GM19193 (cell line): ENCODE measurements around the gene MAGEA4.

Source experiments
- POLR2A ChIP-seq: IDR thresholded peaks from 4 replicates; pipeline ENCODE4 v1.6.1; 2011; ENCODE audit not compliant: insufficient read depth, insufficient read length; ENCODE audit errors: extremely low read depth

Gene MAGEA4, protein sequence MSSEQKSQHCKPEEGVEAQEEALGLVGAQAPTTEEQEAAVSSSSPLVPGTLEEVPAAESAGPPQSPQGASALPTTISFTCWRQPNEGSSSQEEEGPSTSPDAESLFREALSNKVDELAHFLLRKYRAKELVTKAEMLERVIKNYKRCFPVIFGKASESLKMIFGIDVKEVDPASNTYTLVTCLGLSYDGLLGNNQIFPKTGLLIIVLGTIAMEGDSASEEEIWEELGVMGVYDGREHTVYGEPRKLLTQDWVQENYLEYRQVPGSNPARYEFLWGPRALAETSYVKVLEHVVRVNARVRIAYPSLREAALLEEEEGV

DNA sequence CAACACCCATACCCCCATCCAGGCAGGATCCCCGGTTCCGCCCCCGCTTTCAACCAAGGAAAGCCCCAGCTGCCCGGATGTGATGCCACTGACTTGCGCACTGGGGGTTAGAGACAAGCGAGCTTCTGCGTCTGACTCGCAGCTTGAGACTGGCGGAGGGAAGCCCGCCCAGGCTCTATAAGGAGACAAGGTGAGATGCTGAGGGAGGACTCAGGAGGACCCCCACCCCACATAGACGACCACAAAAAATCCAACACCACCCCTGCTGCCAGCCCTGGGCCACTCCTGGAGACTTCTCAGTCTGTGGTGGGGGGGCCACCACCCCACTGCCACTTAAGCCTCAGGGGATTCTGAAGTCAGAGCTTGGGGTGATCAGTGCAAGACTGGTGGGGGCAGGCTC lies at the start of gene MAGEA4:
MAGEA4 (plus strand) TSS at position 110 of the 400 bp plus-strand sequence. CDS start 10,776 bp downstream, outside the sequence.
- no peak for TF ChIP-seq POLR2A

DNA sequence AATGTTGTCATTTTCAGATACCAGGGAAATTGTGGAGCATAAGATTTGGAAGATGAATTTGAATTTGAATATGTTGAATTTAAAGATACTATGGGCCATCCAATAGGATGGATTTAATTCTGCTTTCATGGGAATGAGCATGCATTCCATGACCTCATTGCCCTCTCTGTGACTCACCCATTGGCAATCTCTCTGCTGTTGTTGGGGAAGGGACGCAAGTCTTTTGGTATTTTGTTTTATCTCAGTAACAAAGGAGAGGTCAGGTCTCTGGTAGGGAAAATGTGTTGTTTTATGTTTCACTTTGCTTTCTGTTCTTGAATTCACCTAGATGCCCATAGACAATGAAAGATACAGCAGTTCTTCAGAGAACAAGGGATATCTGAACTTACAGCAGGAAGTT lies 42.1 kb upstream of the MAGEA4 start:
- TF ChIP-seq POLR2A: no peak

DNA sequence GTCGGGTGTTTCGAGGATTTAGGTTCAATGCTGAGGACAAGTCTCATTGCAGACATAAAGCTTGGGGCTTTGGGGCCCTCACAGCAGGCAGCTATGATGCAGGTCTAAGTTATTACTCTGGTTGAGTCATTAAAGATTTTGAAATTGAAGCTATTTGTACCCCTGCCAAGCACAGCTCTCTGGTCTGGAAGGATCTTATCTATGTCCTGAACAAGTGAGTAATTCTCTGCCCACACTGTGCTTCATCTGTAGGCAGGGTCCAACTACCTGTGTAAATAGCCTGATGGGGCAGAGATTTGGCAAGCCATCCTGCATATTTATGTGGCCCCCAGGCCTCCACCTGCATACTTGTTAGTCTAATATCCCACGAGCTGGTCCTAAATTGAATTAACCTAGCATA lies 41.4 kb upstream of the MAGEA4 start:
- no peak for TF ChIP-seq POLR2A

DNA sequence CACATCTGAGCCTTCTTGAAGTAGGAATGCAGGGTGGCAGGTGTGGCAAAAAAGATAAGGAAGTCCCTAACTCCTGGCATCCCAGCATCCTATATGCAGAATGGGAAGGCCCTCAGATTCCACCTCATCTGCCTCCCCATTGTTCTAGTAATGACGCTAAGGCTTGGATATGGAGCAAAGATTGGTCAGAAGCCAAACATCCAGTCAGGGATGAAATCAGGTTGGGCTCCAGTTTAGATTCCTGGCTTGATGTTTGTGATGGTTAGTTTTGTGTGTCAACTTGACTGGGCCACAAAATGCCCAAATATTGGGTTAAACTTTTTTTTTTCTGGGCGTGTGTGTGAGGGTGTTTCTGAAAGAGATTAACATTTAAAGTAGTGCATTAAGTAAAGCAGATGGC lies 39.6 kb upstream of the MAGEA4 start:
- no peak for TF ChIP-seq POLR2A

DNA sequence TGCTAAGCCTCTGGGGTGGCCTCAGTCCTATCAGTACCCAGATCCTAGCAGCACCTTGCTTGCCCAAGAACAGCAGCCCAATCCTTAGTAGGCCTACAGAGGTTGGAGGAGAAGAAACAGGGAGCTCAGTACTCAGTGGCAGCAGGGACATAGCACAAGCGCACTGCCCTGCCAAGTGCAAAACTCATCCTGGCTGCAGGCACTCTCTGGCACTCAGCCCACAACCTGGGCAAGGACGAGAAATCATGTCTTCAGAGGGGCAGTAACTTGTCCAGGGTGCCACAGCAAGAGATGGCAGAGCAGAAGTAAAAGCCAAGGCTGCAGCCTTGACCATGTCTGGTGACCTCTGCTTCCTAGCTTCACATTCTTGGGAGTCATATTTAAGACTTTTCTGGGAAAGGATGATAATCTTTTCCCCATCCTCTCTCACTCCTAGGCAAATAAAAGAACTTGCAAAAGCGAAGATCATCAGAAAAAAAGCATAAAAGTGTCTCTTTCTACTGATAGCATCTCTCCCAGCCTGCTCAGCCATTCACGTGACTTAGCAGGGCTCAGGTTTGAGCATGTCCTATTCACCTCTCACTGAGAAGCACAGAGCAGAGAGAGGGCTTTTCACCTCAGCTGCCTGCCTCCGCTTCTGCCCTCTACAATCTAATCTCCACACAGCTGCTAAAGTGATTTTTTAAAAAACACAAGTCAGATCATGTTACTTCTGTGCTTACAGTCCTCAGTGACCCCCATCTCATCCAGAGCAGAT lies 37.2 kb upstream of the MAGEA4 start:
- no peak for TF ChIP-seq POLR2A

DNA sequence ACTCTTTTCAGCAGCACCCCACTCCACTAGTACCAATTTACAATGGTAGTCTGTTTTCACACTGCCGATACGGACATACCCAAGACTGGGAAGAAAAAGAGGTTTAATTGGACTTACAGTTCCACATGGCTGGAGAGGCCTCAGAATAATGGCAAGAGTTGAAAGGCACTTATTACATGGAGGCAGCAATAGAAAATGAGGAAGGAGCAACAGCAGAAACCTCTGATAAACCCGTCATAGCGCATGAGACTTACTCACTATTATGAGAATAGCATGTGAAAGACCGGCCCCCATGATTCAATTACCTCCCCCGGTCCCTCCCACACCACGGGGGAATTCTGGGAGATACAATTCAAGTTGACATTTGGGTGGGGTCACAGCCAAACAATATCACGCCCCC lies 34.1 kb upstream of the MAGEA4 start:
- no peak for TF ChIP-seq POLR2A

DNA sequence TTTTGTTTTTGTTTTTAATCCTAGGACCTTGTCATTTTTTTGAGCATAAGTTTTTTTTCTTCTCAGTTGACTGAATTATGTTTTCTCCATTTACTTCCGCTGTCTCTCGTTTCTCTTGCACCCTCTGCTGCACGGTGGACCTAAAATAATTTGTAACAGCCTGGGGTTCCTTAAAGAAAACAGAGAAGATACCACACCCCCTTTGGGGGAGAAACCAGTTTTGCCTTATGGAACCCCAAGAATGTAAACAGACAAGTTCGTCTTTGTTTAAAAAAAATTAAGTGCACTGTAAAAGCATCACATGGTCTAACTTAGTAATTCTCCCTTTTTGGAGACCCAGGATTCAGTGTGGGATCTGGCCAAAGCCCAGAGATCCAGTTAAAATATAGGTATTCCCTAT lies 32.8 kb upstream of the MAGEA4 start:
- TF ChIP-seq POLR2A: no peak

DNA sequence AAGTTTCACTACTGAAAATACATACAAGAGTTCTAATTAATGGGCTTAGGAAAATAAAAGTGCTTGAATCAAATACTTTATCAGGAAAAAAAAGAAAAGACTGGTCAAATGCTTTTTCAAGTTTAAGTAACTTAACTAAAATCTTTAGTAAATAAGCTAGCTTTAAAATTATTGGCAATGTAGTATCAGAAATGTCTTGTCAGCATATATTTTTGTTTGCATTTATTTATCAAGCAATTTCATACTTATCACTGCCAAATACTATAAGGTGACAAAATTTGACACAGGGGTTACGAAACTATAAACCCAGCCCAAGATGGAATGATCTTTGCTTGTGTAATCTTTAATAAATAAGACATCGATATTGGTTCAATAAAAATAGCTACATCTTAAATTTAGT lies 31.8 kb upstream of the MAGEA4 start:
- TF ChIP-seq POLR2A: no peak

DNA sequence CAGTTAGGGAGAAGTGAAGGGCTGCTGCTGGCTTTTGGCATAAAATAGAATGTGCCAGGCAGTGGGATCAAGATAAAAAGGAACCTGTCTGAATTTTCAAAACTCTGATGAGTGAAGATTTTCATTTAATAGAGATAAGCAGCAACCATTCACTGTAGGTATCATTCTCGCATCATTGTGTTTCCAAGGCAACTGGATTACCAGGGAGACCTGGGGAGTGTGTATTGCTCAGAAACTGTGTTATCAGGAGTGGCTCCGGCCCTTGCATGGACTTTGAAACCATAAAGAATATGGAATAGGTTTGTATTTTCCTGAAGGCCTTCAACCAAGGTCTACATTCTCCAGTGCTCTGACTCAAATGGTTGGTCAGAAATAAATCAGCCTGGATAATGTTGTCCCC lies 23.3 kb upstream of the MAGEA4 start:
- TF ChIP-seq POLR2A: no peak

DNA sequence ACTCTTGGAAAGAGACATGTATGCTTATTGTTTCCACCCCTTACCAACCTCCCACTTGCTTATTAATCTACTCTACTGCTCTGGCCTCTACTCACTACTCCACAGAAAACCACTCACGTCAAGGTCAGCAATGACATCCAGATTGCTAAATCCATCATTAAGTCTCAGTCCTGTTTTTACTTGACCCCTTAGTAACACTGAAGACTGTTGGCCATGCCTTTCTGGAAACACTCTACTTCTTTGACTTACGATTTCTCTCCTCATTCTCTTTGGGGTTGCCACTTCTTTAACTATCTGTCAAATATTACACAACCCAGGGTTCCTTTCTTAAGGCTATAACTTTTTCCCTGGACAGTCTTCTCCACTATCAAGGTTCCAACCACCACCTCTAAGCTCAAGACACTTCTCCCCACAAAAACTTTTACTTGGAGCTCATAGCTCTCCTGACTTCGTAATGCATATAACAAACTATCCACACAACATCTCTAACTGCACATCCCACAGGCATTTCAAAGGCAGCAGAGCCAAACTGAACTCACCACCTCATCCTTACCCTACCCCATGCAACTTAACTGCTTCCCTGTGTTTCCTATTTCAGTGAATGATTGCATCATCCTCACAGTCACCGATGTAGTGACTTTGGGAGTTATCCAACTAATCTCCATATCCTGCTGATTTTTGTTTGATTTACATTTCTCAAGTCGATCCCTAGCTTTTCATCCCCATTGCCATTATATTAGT lies 15.8 kb upstream of the MAGEA4 start:
- TF ChIP-seq POLR2A: no peak

DNA sequence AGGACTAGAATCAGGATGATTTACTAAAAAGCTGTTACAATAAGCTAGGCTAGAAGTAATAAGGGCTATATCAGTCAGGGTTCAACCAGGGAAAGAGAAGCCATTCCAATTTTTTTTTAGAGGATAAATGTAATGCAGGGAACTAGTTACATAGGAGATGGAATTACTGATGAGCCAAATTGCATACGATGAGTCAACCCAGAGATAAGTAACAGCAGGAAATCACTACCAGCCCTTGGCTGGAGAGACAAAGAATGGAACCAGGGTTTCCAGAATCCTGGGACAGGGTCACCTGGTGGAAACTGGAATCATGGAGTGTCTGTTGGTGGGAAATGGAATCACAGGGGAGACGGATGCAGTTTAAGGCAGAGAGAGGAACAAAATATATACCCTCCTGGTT lies 13.1 kb upstream of the MAGEA4 start:
- no peak for TF ChIP-seq POLR2A

DNA sequence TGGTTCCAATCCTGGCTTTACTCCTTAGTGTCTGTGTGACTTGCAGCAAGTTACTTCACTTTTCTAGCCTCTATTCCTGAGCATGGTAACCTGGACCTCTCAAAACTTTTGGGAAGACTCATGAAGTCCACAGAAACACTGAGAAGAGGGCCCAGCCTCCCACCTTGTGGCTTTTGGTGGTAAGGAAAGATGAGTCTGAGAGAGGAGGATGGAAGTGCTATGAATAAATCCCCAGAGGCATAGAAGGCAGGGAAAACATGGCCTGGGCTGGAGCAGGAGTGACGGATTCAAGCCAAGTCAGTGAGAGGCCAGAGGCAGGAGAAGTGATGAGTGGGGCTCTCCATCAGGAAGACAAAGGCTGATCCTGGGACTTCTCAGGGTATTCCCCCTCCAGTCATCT lies 10.9 kb upstream of the MAGEA4 start:
- TF ChIP-seq POLR2A: no peak

DNA sequence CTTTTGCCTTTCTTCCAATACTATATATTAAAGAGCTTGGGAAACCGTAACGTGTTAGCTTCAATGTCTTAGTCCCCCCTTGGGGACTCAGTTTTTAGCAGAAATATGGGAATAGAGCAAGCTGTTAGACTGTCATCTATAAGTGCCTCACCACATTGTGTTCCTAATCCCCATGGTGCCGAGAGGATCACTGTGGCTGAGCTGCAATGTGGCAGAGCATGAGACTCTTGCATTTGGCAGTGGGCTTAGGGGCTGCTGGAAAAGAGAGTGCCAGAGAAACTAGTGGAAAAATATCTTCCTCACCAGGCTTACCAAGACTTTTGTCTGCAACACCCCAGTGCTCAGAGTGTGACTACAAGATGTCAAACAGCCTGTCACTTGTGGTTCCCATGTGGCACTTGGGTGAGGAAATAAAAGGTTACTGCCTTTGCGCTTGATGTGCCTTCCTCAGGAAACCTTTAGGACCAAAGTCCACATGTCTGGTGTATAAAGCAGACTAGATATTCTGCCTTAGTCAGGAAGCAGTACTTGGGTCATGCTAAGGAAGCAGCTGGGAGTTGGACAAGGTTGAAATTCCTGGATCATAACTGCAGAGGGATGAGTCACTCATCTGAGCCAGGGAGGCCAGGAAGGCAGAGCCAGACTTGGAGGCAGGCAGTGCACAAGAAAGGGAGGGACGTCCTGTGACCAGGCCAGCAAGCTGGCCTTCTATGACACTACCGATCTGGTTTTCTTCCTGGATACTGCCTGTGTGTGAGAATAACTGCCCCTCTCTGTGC lies 9.7 kb upstream of the MAGEA4 start:
- TF ChIP-seq POLR2A: no peak

DNA sequence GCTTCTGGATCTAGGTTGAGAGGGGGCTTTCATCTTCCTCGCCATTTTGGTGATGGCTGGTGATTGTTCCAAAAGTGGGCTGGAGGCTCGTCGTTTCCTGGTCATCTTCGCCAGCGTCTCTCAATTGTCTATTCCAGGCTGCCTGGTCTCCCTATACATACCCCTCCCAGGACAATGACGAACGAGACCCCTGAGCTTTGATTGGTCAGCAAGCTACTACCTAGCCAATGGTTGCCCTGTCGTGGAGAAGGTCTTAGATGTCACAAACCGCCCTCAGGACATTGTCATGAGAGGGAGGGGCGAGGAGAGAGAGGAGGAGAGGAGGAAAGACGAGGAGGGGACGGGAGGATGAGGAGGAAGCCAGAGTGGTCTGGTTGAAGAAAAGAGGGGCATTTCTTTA lies 7.7 kb upstream of the MAGEA4 start:
- no peak for TF ChIP-seq POLR2A

DNA sequence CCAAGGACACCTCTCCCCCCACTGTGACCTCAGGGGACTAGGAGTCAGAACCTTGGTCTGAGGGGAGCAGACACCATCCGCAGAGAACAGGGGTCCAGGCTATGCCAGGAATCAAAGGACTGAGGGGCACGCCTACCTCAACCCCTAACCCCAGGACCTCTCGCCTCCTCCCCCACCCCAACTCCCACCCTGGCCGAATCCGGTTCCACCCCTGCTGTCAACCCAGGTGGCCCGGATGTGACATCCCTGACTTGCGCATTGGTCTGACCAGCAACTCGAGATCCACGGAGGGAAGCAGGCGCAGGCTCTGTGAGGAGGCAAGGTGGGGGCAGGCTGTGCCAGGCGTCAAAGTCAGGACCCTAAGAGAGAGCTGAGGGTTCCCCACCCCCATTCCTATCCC lies 468 bp upstream of the MAGEA4 start:
- TF ChIP-seq POLR2A: no peak
